Measurements from ENCODE around the gene ARHGEF16.

ARHGEF16 gene

GRCh38 chr1:3468236-3469103 is 14.0 kb downstream of the ARHGEF16 start:
- DNase-seq (ENCODE audit: low spot score), result no peak

GRCh38 chr1:3469104-3469848 is 14.8 kb downstream of the ARHGEF16 start:
- no peak for DNase-seq (ENCODE audit: low spot score)

- no peak for DNase-seq (ENCODE audit: low spot score)
Measured at GRCh38 chr1:3469849-3470649, 15.6 kb downstream of the ARHGEF16 start.

- no peak for DNase-seq (ENCODE audit: low spot score)
Measured at GRCh38 chr1:3470650-3471355, 16.3 kb downstream of the ARHGEF16 start.

- peak; percentile 32 for DNase-seq (ENCODE audit: low spot score)
Measured at GRCh38 chr1:3471356-3472087, 17.1 kb downstream of the ARHGEF16 start.

GRCh38 chr1:3472088-3472850 is 17.8 kb downstream of the ARHGEF16 start:
- no peak for DNase-seq (ENCODE audit: low spot score)

- no peak for DNase-seq (ENCODE audit: low spot score)
Measured at GRCh38 chr1:3472906-3473305, 18.4 kb downstream of the ARHGEF16 start.

GRCh38 chr1:3473381-3473844 is 18.9 kb downstream of the ARHGEF16 start:
- DNase-seq (ENCODE audit: low spot score), result no peak

- DNase-seq (ENCODE audit: low spot score), result no peak
Measured at GRCh38 chr1:3474016-3474415, 19.6 kb downstream of the ARHGEF16 start.

- DNase-seq (ENCODE audit: low spot score), result no peak
Measured at GRCh38 chr1:3474421-3474820, 20.0 kb downstream of the ARHGEF16 start.

- no peak for DNase-seq (ENCODE audit: low spot score)
Measured at GRCh38 chr1:3475839-3476573, 21.5 kb downstream of the ARHGEF16 start.

GRCh38 chr1:3476666-3477065 is 22.2 kb downstream of the ARHGEF16 start:
- no peak for DNase-seq (ENCODE audit: low spot score)

- no peak for DNase-seq (ENCODE audit: low spot score)
Measured at GRCh38 chr1:3477241-3477995, 23.0 kb downstream of the ARHGEF16 start.

GRCh38 chr1:3478187-3478586 is 23.7 kb downstream of the ARHGEF16 start:
- DNase-seq (ENCODE audit: low spot score), result no peak

- no peak for DNase-seq (ENCODE audit: low spot score)
Measured at GRCh38 chr1:3479511-3480368, 25.3 kb downstream of the ARHGEF16 start.

- DNase-seq (ENCODE audit: low spot score), result no peak
Measured at GRCh38 chr1:3480369-3480719, 25.9 kb downstream of the ARHGEF16 start.

- no peak for DNase-seq (ENCODE audit: low spot score)
Measured at GRCh38 chr1:3481046-3481445, 26.6 kb downstream of the ARHGEF16 start.

- no peak for DNase-seq (ENCODE audit: low spot score)
Measured at GRCh38 chr1:3481836-3482375, 27.4 kb downstream of the ARHGEF16 start.
